ENCODE measurements around the gene KIF13A.

KIF13A gene

GRCh38 chr6:17871836-17872235 lies 115.6 kb downstream of the KIF13A start:
- no peak for FAIRE-seq
- TF ChIP-seq POLR2A (IDR thresholded peaks at IDR 0.05; ENCODE audit: low read depth, low read length), result no peak
- no peak for TF ChIP-seq TAF1 (IDR thresholded peaks at IDR 0.05; ENCODE audit: borderline replicate concordance, low read depth, low read length)
- no peak for TF ChIP-seq POLR2AphosphoS5 (IDR thresholded peaks at IDR 0.05; ENCODE audit: low read depth, low read length)
- no peak for DNase-seq (ENCODE audit: insufficient read length)

- FAIRE-seq (no peak), DNase-seq (ENCODE audit: insufficient read length) (no peak)
- no peak for TF ChIP-seq POLR2A (IDR thresholded peaks at IDR 0.05; ENCODE audit: low read depth, low read length)
- TF ChIP-seq POLR2AphosphoS5 (IDR thresholded peaks at IDR 0.05; ENCODE audit: low read depth, low read length), result no peak
- no peak for TF ChIP-seq TAF1 (IDR thresholded peaks at IDR 0.05; ENCODE audit: borderline replicate concordance, low read depth, low read length)
Observed at GRCh38 chr6:17871189-17871519, 116.3 kb downstream of the KIF13A start.

GRCh38 chr6:17870300-17871188 lies 116.9 kb downstream of the KIF13A start:
- no peak for TF ChIP-seq POLR2A (IDR thresholded peaks at IDR 0.05; ENCODE audit: low read depth, low read length)
- no peak for TF ChIP-seq TAF1 (IDR thresholded peaks at IDR 0.05; ENCODE audit: borderline replicate concordance, low read depth, low read length)
- TF ChIP-seq POLR2AphosphoS5 (IDR thresholded peaks at IDR 0.05; ENCODE audit: low read depth, low read length), result no peak
- DNase-seq (ENCODE audit: insufficient read length) (no peak), FAIRE-seq (no peak)

- no peak for FAIRE-seq
- DNase-seq (ENCODE audit: insufficient read length), result no peak
Observed at GRCh38 chr6:17869753-17870050, 117.7 kb downstream of the KIF13A start.

GRCh38 chr6:17869010-17869752 lies 118.3 kb downstream of the KIF13A start:
- TF ChIP-seq POLR2A (IDR thresholded peaks at IDR 0.05; ENCODE audit: low read depth, low read length) (no peak), POLR2AphosphoS5 (IDR thresholded peaks at IDR 0.05; ENCODE audit: low read depth, low read length) (no peak), TAF1 (IDR thresholded peaks at IDR 0.05; ENCODE audit: borderline replicate concordance, low read depth, low read length) (no peak)
- FAIRE-seq (no peak), DNase-seq (ENCODE audit: insufficient read length) (no peak)

More at GRCh38 chr6:17869753-17870050, 117.7 kb downstream of the KIF13A start:
- TF ChIP-seq POLR2AphosphoS5 (IDR thresholded peaks at IDR 0.05; ENCODE audit: low read depth, low read length) (no peak), POLR2A (IDR thresholded peaks at IDR 0.05; ENCODE audit: low read depth, low read length) (no peak), TAF1 (IDR thresholded peaks at IDR 0.05; ENCODE audit: borderline replicate concordance, low read depth, low read length) (no peak)

GRCh38 chr6:17867880-17868279 lies 119.6 kb downstream of the KIF13A start:
- no peak for TF ChIP-seq POLR2AphosphoS5 (IDR thresholded peaks at IDR 0.05; ENCODE audit: low read depth, low read length)
- TF ChIP-seq POLR2A (IDR thresholded peaks at IDR 0.05; ENCODE audit: low read depth, low read length), result no peak
- TF ChIP-seq TAF1 (IDR thresholded peaks at IDR 0.05; ENCODE audit: borderline replicate concordance, low read depth, low read length), result no peak
- FAIRE-seq (no peak), DNase-seq (ENCODE audit: insufficient read length) (no peak)

GRCh38 chr6:17866876-17867444 lies 120.5 kb downstream of the KIF13A start:
- DNase-seq (ENCODE audit: insufficient read length), result no peak
- TF ChIP-seq POLR2A (IDR thresholded peaks at IDR 0.05; ENCODE audit: low read depth, low read length), result no peak
- no peak for TF ChIP-seq POLR2AphosphoS5 (IDR thresholded peaks at IDR 0.05; ENCODE audit: low read depth, low read length)
- TF ChIP-seq TAF1 (IDR thresholded peaks at IDR 0.05; ENCODE audit: borderline replicate concordance, low read depth, low read length), result no peak
- no peak for FAIRE-seq

GRCh38 chr6:17865798-17866725 lies 121.4 kb downstream of the KIF13A start:
- no peak for FAIRE-seq
- DNase-seq (ENCODE audit: insufficient read length), result no peak
- TF ChIP-seq POLR2A (IDR thresholded peaks at IDR 0.05; ENCODE audit: low read depth, low read length), result no peak
- TF ChIP-seq TAF1 (IDR thresholded peaks at IDR 0.05; ENCODE audit: borderline replicate concordance, low read depth, low read length), result no peak
- no peak for TF ChIP-seq POLR2AphosphoS5 (IDR thresholded peaks at IDR 0.05; ENCODE audit: low read depth, low read length)

- DNase-seq (ENCODE audit: insufficient read length), result no peak
- no peak for TF ChIP-seq POLR2A (IDR thresholded peaks at IDR 0.05; ENCODE audit: low read depth, low read length)
- TF ChIP-seq POLR2AphosphoS5 (IDR thresholded peaks at IDR 0.05; ENCODE audit: low read depth, low read length), result no peak
- TF ChIP-seq TAF1 (IDR thresholded peaks at IDR 0.05; ENCODE audit: borderline replicate concordance, low read depth, low read length), result no peak
- no peak for FAIRE-seq
Observed at GRCh38 chr6:17865243-17865642, 122.2 kb downstream of the KIF13A start.

GRCh38 chr6:17863901-17864754 lies 123.3 kb downstream of the KIF13A start:
- DNase-seq (ENCODE audit: insufficient read length) (no peak), FAIRE-seq (no peak)
- TF ChIP-seq TAF1 (IDR thresholded peaks at IDR 0.05; ENCODE audit: borderline replicate concordance, low read depth, low read length) (no peak), POLR2AphosphoS5 (IDR thresholded peaks at IDR 0.05; ENCODE audit: low read depth, low read length) (no peak), POLR2A (IDR thresholded peaks at IDR 0.05; ENCODE audit: low read depth, low read length) (no peak)

Measured in GM12892 (cell line).